ENCODE measurements around the gene C2orf76. TPM values are rescaled to one million over a fixed set of nuclear protein-coding genes. Genes with fewer than 3 reads are reported as not detected.
A peak's percentile ranks its signal among the peaks of the same experiment; 100 is the strongest.

C2orf76 gene
- total and polyA plus RNA-seq, 10 of the 15 experiments (the other 5 are each of a cell fraction or from before 2014, with no cell fraction given), result 14.0 to 46.1 (median 25.4) TPM

DNA sequence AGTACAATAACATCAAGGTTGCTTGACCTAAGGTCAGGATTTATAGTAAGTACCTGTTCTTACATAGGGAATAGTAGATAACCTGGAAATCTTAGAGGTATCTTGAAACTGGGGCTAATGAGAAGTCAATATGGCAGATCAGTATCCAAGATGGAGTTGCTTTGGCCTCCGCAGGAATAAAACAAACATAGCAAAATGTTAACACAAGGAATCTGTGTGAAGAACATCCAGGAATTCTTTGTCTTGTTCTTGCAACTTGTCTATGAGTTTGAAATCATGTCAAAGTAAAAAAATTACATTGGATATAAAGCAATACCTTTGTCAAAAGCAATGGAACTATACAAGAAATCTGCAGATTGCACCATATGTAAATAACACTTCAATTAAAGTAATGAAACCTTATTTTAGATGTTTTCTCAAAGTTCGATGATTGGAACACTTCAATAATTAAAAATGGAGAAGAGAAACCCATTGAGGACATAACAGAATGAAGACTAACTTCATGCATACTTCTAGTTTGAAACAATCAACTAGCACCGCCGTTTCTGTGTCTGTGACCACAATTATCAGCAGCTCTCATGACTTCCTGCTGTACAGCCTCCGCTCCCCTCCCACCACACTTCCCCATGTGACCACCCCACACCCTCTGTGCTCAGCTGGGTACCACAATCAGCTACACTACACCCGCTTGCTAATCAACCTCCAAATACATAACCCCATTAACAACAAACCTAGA is 27.6 kb downstream of the C2orf76 start (continued):
- peak; percentile 74 to 76; a peak in 2 of 4 replicates for TF ChIP-seq BHLHE40 (IDR thresholded peaks at IDR 0.05; ENCODE audit: borderline replicate concordance in 1 of 2, low read depth in 2 of 2, low read length in 1 of 2)
- TF ChIP-seq HDAC6 (IDR thresholded peaks at IDR 0.05; ENCODE audit: unreplicated experiment), result no peak
- TF ChIP-seq, protein P1, sequence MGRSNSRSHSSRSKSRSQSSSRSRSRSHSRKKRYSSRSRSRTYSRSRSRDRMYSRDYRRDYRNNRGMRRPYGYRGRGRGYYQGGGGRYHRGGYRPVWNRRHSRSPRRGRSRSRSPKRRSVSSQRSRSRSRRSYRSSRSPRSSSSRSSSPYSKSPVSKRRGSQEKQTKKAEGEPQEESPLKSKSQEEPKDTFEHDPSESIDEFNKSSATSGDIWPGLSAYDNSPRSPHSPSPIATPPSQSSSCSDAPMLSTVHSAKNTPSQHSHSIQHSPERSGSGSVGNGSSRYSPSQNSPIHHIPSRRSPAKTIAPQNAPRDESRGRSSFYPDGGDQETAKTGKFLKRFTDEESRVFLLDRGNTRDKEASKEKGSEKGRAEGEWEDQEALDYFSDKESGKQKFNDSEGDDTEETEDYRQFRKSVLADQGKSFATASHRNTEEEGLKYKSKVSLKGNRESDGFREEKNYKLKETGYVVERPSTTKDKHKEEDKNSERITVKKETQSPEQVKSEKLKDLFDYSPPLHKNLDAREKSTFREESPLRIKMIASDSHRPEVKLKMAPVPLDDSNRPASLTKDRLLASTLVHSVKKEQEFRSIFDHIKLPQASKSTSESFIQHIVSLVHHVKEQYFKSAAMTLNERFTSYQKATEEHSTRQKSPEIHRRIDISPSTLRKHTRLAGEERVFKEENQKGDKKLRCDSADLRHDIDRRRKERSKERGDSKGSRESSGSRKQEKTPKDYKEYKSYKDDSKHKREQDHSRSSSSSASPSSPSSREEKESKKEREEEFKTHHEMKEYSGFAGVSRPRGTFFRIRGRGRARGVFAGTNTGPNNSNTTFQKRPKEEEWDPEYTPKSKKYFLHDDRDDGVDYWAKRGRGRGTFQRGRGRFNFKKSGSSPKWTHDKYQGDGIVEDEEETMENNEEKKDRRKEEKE (IDR thresholded peaks at IDR 0.05), result no peak
- TF ChIP-seq, protein P2, sequence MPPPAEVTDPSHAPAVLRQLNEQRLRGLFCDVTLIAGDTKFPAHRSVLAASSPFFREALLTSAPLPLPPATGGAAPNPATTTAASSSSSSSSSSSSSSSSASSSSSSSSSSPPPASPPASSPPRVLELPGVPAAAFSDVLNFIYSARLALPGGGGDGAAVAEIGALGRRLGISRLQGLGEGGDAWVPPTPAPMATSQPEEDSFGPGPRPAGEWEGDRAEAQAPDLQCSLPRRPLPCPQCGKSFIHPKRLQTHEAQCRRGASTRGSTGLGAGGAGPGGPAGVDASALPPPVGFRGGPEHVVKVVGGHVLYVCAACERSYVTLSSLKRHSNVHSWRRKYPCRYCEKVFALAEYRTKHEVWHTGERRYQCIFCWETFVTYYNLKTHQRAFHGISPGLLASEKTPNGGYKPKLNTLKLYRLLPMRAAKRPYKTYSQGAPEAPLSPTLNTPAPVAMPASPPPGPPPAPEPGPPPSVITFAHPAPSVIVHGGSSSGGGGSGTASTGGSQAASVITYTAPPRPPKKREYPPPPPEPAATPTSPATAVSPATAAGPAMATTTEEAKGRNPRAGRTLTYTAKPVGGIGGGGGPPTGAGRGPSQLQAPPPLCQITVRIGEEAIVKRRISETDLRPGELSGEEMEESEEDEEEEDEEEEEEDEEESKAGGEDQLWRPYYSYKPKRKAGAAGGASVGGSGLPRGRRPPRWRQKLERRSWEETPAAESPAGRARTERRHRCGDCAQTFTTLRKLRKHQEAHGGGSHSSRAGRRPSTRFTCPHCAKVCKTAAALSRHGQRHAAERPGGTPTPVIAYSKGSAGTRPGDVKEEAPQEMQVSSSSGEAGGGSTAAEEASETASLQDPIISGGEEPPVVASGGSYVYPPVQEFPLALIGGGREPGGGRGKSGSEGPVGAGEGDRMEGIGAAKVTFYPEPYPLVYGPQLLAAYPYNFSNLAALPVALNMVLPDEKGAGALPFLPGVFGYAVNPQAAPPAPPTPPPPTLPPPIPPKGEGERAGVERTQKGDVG (CRISPR knock-in tag; IDR thresholded peaks at IDR 0.05), result peak; percentile 75; the same call in 1 of the 2 replicates
- TF ChIP-seq, protein P3, sequence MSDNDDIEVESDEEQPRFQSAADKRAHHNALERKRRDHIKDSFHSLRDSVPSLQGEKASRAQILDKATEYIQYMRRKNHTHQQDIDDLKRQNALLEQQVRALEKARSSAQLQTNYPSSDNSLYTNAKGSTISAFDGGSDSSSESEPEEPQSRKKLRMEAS (IDR thresholded peaks at IDR 0.05; ENCODE audit: low read depth, low read length), result peak; percentile 33; the same call in 1 of the 2 replicates
- no peak for TF ChIP-seq RCOR1 (conservative IDR thresholded peaks at IDR 0.05; ENCODE audit: low read depth, low read length)
- peak in 1 of 2 experiments; percentile 48; a peak in 2 of 4 replicates for TF ChIP-seq EP300 (IDR thresholded peaks at IDR 0.05; ENCODE audit: borderline replicate concordance in 1 of 2, control insufficient read depth in 1 of 2, low read depth in 2 of 2, low read length in 2 of 2)
- TF ChIP-seq HDGF (IDR thresholded peaks at IDR 0.05), result 0 out of 2 replicates have a peak, but pooled peaks have one; percentile 40
- TF ChIP-seq NFIC (IDR thresholded peaks at IDR 0.05; ENCODE audit: low read depth, low read length), result 0 out of 2 replicates have a peak, but pooled peaks have one; percentile 22
- peak; percentile 37; the same call in 1 of the 2 replicates for TF ChIP-seq CHD2 (IDR thresholded peaks at IDR 0.05; ENCODE audit: borderline replicate concordance, low read depth, low read length)
- TF ChIP-seq EGR1 (IDR thresholded peaks at IDR 0.05; ENCODE audit: borderline replicate concordance in 1 of 2, low read depth in 2 of 2, low read length in 2 of 2), result peak in 1 of 2 experiments; percentile 44; a peak in 1 of 3 replicates
- TF ChIP-seq, protein P4, sequence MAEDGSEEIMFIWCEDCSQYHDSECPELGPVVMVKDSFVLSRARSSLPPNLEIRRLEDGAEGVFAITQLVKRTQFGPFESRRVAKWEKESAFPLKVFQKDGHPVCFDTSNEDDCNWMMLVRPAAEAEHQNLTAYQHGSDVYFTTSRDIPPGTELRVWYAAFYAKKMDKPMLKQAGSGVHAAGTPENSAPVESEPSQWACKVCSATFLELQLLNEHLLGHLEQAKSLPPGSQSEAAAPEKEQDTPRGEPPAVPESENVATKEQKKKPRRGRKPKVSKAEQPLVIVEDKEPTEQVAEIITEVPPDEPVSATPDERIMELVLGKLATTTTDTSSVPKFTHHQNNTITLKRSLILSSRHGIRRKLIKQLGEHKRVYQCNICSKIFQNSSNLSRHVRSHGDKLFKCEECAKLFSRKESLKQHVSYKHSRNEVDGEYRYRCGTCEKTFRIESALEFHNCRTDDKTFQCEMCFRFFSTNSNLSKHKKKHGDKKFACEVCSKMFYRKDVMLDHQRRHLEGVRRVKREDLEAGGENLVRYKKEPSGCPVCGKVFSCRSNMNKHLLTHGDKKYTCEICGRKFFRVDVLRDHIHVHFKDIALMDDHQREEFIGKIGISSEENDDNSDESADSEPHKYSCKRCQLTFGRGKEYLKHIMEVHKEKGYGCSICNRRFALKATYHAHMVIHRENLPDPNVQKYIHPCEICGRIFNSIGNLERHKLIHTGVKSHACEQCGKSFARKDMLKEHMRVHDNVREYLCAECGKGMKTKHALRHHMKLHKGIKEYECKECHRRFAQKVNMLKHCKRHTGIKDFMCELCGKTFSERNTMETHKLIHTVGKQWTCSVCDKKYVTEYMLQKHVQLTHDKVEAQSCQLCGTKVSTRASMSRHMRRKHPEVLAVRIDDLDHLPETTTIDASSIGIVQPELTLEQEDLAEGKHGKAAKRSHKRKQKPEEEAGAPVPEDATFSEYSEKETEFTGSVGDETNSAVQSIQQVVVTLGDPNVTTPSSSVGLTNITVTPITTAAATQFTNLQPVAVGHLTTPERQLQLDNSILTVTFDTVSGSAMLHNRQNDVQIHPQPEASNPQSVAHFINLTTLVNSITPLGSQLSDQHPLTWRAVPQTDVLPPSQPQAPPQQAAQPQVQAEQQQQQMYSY (CRISPR knock-in tag; IDR thresholded peaks at IDR 0.05), result peak; percentile 85
- TF ChIP-seq, protein P5, sequence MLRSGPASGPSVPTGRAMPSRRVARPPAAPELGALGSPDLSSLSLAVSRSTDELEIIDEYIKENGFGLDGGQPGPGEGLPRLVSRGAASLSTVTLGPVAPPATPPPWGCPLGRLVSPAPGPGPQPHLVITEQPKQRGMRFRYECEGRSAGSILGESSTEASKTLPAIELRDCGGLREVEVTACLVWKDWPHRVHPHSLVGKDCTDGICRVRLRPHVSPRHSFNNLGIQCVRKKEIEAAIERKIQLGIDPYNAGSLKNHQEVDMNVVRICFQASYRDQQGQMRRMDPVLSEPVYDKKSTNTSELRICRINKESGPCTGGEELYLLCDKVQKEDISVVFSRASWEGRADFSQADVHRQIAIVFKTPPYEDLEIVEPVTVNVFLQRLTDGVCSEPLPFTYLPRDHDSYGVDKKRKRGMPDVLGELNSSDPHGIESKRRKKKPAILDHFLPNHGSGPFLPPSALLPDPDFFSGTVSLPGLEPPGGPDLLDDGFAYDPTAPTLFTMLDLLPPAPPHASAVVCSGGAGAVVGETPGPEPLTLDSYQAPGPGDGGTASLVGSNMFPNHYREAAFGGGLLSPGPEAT (IDR thresholded peaks at IDR 0.05; ENCODE audit: low read depth), result peak; percentile 55; the same call in 1 of the 2 replicates
- TF ChIP-seq CREB1 (IDR thresholded peaks at IDR 0.05; ENCODE audit: low read depth), result no peak
- TF ChIP-seq RUNX3 (IDR thresholded peaks at IDR 0.05; ENCODE audit: low read length), result peak; percentile 94

Measured in GM12878 (cell line).